GM19397 (cell line): Measurements from ENCODE around the gene SEZ6L.

Experiments
- ATAC-seq: cut with Tn5 transposase; IDR thresholded peaks from one replicate; pipeline ENCODE4 v1.9.1; 2021; ENCODE audit warnings: mild to moderate bottlenecking, moderate library complexity; ENCODE audit not compliant: unreplicated experiment

SEZ6L gene

GRCh38 chr22:26292667-26292995 lies 123.4 kb downstream of the SEZ6L start:
- no peak for ATAC-seq

- no peak for ATAC-seq
These were observed 126.4 kb downstream of the SEZ6L start for GRCh38 chr22:26295563-26296126.

- ATAC-seq: no peak
These were observed 129.5 kb downstream of the SEZ6L start for GRCh38 chr22:26298605-26299310.

GRCh38 chr22:26302726-26303125 lies 133.5 kb downstream of the SEZ6L start:
- ATAC-seq: no peak

GRCh38 chr22:26303475-26303874 lies 134.2 kb downstream of the SEZ6L start:
- ATAC-seq: no peak

- no peak for ATAC-seq
These were observed 135.5 kb downstream of the SEZ6L start for GRCh38 chr22:26304730-26305129.

- no peak for ATAC-seq
These were observed 139.2 kb downstream of the SEZ6L start for GRCh38 chr22:26308467-26308866.

GRCh38 chr22:26310616-26311015 lies 141.4 kb downstream of the SEZ6L start:
- no peak for ATAC-seq

GRCh38 chr22:26313291-26313690 lies 144.0 kb downstream of the SEZ6L start:
- ATAC-seq: no peak

- ATAC-seq: no peak
These were observed 144.9 kb downstream of the SEZ6L start for GRCh38 chr22:26314171-26314570.

- no peak for ATAC-seq
These were observed 145.4 kb downstream of the SEZ6L start for GRCh38 chr22:26314656-26315055.

GRCh38 chr22:26316732-26317285 lies 147.5 kb downstream of the SEZ6L start:
- ATAC-seq: no peak

GRCh38 chr22:26318975-26319374 lies 149.7 kb downstream of the SEZ6L start:
- no peak for ATAC-seq

- ATAC-seq: no peak
These were observed 151.2 kb downstream of the SEZ6L start for GRCh38 chr22:26320447-26320846.

GRCh38 chr22:26321469-26321913 lies 152.2 kb downstream of the SEZ6L start:
- ATAC-seq: no peak

GRCh38 chr22:26322179-26322905 lies 153.1 kb downstream of the SEZ6L start:
- no peak for ATAC-seq

GRCh38 chr22:26323013-26323412 lies 153.8 kb downstream of the SEZ6L start:
- ATAC-seq: no peak

- no peak for ATAC-seq
These were observed 154.9 kb downstream of the SEZ6L start for GRCh38 chr22:26324150-26324549.

- ATAC-seq: no peak
These were observed 156.4 kb downstream of the SEZ6L start for GRCh38 chr22:26325641-26326040.

GRCh38 chr22:26326803-26327202 lies 157.5 kb downstream of the SEZ6L start:
- ATAC-seq: no peak

- ATAC-seq: no peak
These were observed 158.0 kb downstream of the SEZ6L start for GRCh38 chr22:26327306-26327705.

- ATAC-seq: no peak
These were observed 159.0 kb downstream of the SEZ6L start for GRCh38 chr22:26328221-26328620.
